Measurements from ENCODE around the gene CHD8.
"Not testable (repeated sequence)": the region's sequence is repeated elsewhere in the genome, so short reads cannot be mapped to it uniquely, and the experiment has no call there.

The CHD8 gene

GRCh38 chr14:21476523-21476924 is 20.6 kb upstream of the CHD8 start:
- Histone ChIP-seq H3K4me1 (ENCODE audit: control insufficient read depth, insufficient read depth, low read length, unreplicated experiment) (peaks cover 11% of the 10 kb centered on the region), H3K27me3 (ENCODE audit: insufficient read depth, low read length) (no peaks in the 10 kb centered on the region), H3K27ac (ENCODE audit: low read depth, low read length) (peak overlapping the region; percentile 37; the same call in 1 of the 2 replicates), H3K79me2 (ENCODE audit: control insufficient read depth, insufficient read depth, low read length, unreplicated experiment) (peaks cover 51% of the 10 kb centered on the region), H2AFZ (ENCODE audit: low read length, unreplicated experiment) (peak overlapping the region; percentile 79), H3K36me3 (ENCODE audit: insufficient read depth, low read length) (no peaks in the 10 kb centered on the region; the same call in 1 of the 2 replicates), H3K4me3 (ENCODE audit: low read depth, low read length) (peak overlapping the region; percentile 95)

GRCh38 chr14:21475767-21476522 is 20.0 kb upstream of the CHD8 start:
- Histone ChIP-seq H3K27me3 (ENCODE audit: insufficient read depth, low read length) (no peaks in the 10 kb centered on the region), H3K27ac (ENCODE audit: low read depth, low read length) (no peak overlapping the region), H3K4me3 (ENCODE audit: low read depth, low read length) (peak overlapping the region; percentile 95), H3K79me2 (ENCODE audit: control insufficient read depth, insufficient read depth, low read length, unreplicated experiment) (peaks cover 46% of the 10 kb centered on the region), H2AFZ (ENCODE audit: low read length, unreplicated experiment) (peak overlapping the region; percentile 79), H3K36me3 (ENCODE audit: insufficient read depth, low read length) (no peaks in the 10 kb centered on the region; the same call in 1 of the 2 replicates), H3K4me1 (ENCODE audit: control insufficient read depth, insufficient read depth, low read length, unreplicated experiment) (peaks cover 11% of the 10 kb centered on the region)

- H3K27ac ChIP-seq (ENCODE audit: low read depth, low read length): peak overlapping the region; percentile 72
- H3K27me3 ChIP-seq (ENCODE audit: insufficient read depth, low read length): no peaks in the 10 kb centered on the region
- no peak overlapping the region for H3K4me3 ChIP-seq (ENCODE audit: low read depth, low read length)
- peaks cover 5% of the 10 kb centered on the region; the same call in 1 of the 2 replicates for H3K36me3 ChIP-seq (ENCODE audit: insufficient read depth, low read length)
- no peaks in the 10 kb centered on the region for H3K79me2 ChIP-seq (ENCODE audit: control insufficient read depth, insufficient read depth, low read length, unreplicated experiment)
- H2AFZ ChIP-seq (ENCODE audit: low read length, unreplicated experiment): no peak overlapping the region
- H3K4me1 ChIP-seq (ENCODE audit: control insufficient read depth, insufficient read depth, low read length, unreplicated experiment): peaks cover 9% of the 10 kb centered on the region
Measured at GRCh38 chr14:21467616-21468015, 11.7 kb upstream of the CHD8 start.

- peak overlapping the region; percentile 62 for H3K27ac ChIP-seq (ENCODE audit: low read depth, low read length)
- H3K4me3 ChIP-seq (ENCODE audit: low read depth, low read length): peak overlapping the region; percentile 90
- H3K79me2 ChIP-seq (ENCODE audit: control insufficient read depth, insufficient read depth, low read length, unreplicated experiment): peaks cover 49% of the 10 kb centered on the region
- H3K27me3 ChIP-seq (ENCODE audit: insufficient read depth, low read length): no peaks in the 10 kb centered on the region
- peak overlapping the region; percentile 92 for H2AFZ ChIP-seq (ENCODE audit: low read length, unreplicated experiment)
- H3K4me1 ChIP-seq (ENCODE audit: control insufficient read depth, insufficient read depth, low read length, unreplicated experiment): peaks cover 2% of the 10 kb centered on the region
- 0 out of 2 replicates have a peak, but pooled peaks cover 3% of the 10 kb centered on the region for H3K36me3 ChIP-seq (ENCODE audit: insufficient read depth, low read length)
Measured at GRCh38 chr14:21455592-21455911, 371 bp downstream of the CHD8 start.

GRCh38 chr14:21454843-21455544 is 929 bp downstream of the CHD8 start:
- Histone ChIP-seq H2AFZ (ENCODE audit: low read length, unreplicated experiment) (peak overlapping the region; percentile 92), H3K27me3 (ENCODE audit: insufficient read depth, low read length) (no peaks in the 10 kb centered on the region), H3K4me3 (ENCODE audit: low read depth, low read length) (peak overlapping the region; percentile 90), H3K36me3 (ENCODE audit: insufficient read depth, low read length) (0 out of 2 replicates have a peak, but pooled peaks cover 3% of the 10 kb centered on the region), H3K4me1 (ENCODE audit: control insufficient read depth, insufficient read depth, low read length, unreplicated experiment) (peaks cover 8% of the 10 kb centered on the region), H3K27ac (ENCODE audit: low read depth, low read length) (0 out of 2 replicates have a peak overlapping the region, but pooled peaks have one; percentile 62), H3K79me2 (ENCODE audit: control insufficient read depth, insufficient read depth, low read length, unreplicated experiment) (peaks cover 55% of the 10 kb centered on the region)

- H3K27me3 ChIP-seq (ENCODE audit: insufficient read depth, low read length): no peaks in the 10 kb centered on the region
- no peak overlapping the region for H3K27ac ChIP-seq (ENCODE audit: low read depth, low read length)
- no peak overlapping the region for H2AFZ ChIP-seq (ENCODE audit: low read length, unreplicated experiment)
- no peak overlapping the region for H3K4me3 ChIP-seq (ENCODE audit: low read depth, low read length)
- H3K4me1 ChIP-seq (ENCODE audit: control insufficient read depth, insufficient read depth, low read length, unreplicated experiment): peaks cover 14% of the 10 kb centered on the region
- peaks cover 85% of the 10 kb centered on the region for H3K79me2 ChIP-seq (ENCODE audit: control insufficient read depth, insufficient read depth, low read length, unreplicated experiment)
- H3K36me3 ChIP-seq (ENCODE audit: insufficient read depth, low read length): no peaks in the 10 kb centered on the region; the same call in 1 of the 2 replicates
Measured at GRCh38 chr14:21449899-21450216, 6.1 kb downstream of the CHD8 start.

GRCh38 chr14:21442657-21443056 is 13.3 kb downstream of the CHD8 start:
- H3K4me1 ChIP-seq (ENCODE audit: control insufficient read depth, insufficient read depth, low read length, unreplicated experiment); H2AFZ ChIP-seq (ENCODE audit: low read length, unreplicated experiment); H3K27me3 ChIP-seq (ENCODE audit: insufficient read depth, low read length); H3K4me3 ChIP-seq (ENCODE audit: low read depth, low read length); H3K36me3 ChIP-seq (ENCODE audit: insufficient read depth, low read length); H3K27ac ChIP-seq (ENCODE audit: low read depth, low read length): not testable (repeated sequence)
- peaks cover 61% of the 10 kb centered on the region for H3K79me2 ChIP-seq (ENCODE audit: control insufficient read depth, insufficient read depth, low read length, unreplicated experiment)

- H2AFZ ChIP-seq (ENCODE audit: low read length, unreplicated experiment): no peak overlapping the region
- no peak overlapping the region for H3K27ac ChIP-seq (ENCODE audit: low read depth, low read length)
- peaks cover 60% of the 10 kb centered on the region for H3K79me2 ChIP-seq (ENCODE audit: control insufficient read depth, insufficient read depth, low read length, unreplicated experiment)
- H3K36me3 ChIP-seq (ENCODE audit: insufficient read depth, low read length): no peaks in the 10 kb centered on the region
- H3K27me3 ChIP-seq (ENCODE audit: insufficient read depth, low read length): no peaks in the 10 kb centered on the region
- H3K4me1 ChIP-seq (ENCODE audit: control insufficient read depth, insufficient read depth, low read length, unreplicated experiment): peaks cover 9% of the 10 kb centered on the region
- H3K4me3 ChIP-seq (ENCODE audit: low read depth, low read length): no peak overlapping the region
Measured at GRCh38 chr14:21440859-21441258, 15.1 kb downstream of the CHD8 start.

- no peaks in the 10 kb centered on the region for H3K27me3 ChIP-seq (ENCODE audit: insufficient read depth, low read length)
- H3K4me1 ChIP-seq (ENCODE audit: control insufficient read depth, insufficient read depth, low read length, unreplicated experiment): peaks cover 9% of the 10 kb centered on the region
- no peaks in the 10 kb centered on the region for H3K36me3 ChIP-seq (ENCODE audit: insufficient read depth, low read length)
- H3K27ac ChIP-seq (ENCODE audit: low read depth, low read length): peak overlapping the region; percentile 78
- peak overlapping the region; percentile 93 for H2AFZ ChIP-seq (ENCODE audit: low read length, unreplicated experiment)
- H3K4me3 ChIP-seq (ENCODE audit: low read depth, low read length): peak overlapping the region; percentile 95
- peaks cover 84% of the 10 kb centered on the region for H3K79me2 ChIP-seq (ENCODE audit: control insufficient read depth, insufficient read depth, low read length, unreplicated experiment)
Measured at GRCh38 chr14:21437063-21437901, 18.6 kb downstream of the CHD8 start.

- H3K79me2 ChIP-seq (ENCODE audit: control insufficient read depth, insufficient read depth, low read length, unreplicated experiment): peaks cover 83% of the 10 kb centered on the region
- peak overlapping the region; percentile 93 for H2AFZ ChIP-seq (ENCODE audit: low read length, unreplicated experiment)
- H3K27me3 ChIP-seq (ENCODE audit: insufficient read depth, low read length): no peaks in the 10 kb centered on the region
- H3K4me1 ChIP-seq (ENCODE audit: control insufficient read depth, insufficient read depth, low read length, unreplicated experiment): peaks cover 9% of the 10 kb centered on the region
- 0 out of 2 replicates have a peak overlapping the region, but pooled peaks have one; percentile 78 for H3K27ac ChIP-seq (ENCODE audit: low read depth, low read length)
- peaks cover 2% of the 10 kb centered on the region; the same call in 1 of the 2 replicates for H3K36me3 ChIP-seq (ENCODE audit: insufficient read depth, low read length)
- peak overlapping the region; percentile 95 for H3K4me3 ChIP-seq (ENCODE audit: low read depth, low read length)
Measured at GRCh38 chr14:21436567-21437062, 19.3 kb downstream of the CHD8 start.

Measured in ACC112 (cell line).